Gastrocnemius medialis (tissue), 4 donors: Measurements from ENCODE around the gene CYSRT1. TPM values are rescaled to one million over a fixed set of nuclear protein-coding genes. Genes with fewer than 3 reads are reported as not detected.
A peak's percentile ranks its signal among the peaks of the same experiment; 100 is the strongest.

ENCODE experiments used
- ATAC-seq, 2 donors: fragments of 150-250 bp; one replicate each; pipeline ENCODE4 v1.9.1; 2016
- DNase-seq, 2 donors: peaks; one replicate each; pipeline ENCODE4 v3.0.0-alpha.2; 2019
- H3K27ac ChIP-seq, 4 donors: fragments of 200-600 bp; sonication (generic); 1 replicate in 1 of 4; 2 replicates in 3 of 4; pipeline ENCODE4 v1.5.1; 2016 to 2018; ENCODE audit warnings: mild to moderate bottlenecking in 2 of 4, moderate library complexity in 1 of 4
- H3K27me3 ChIP-seq, 3 donors: fragments of 200-600 bp; sonication (generic) in 2 of 3; 1 replicate in 1 of 3; 2 replicates in 2 of 3; pipeline versions ENCODE4 v1.5.1 to v1.6.0; 2016 to 2019; ENCODE audit warnings: mild to moderate bottlenecking in 1 of 3, moderate library complexity in 1 of 3
- H3K36me3 ChIP-seq, 2 donors: fragments of 200-600 bp; sonication (generic) in 1 of 2; one replicate each; pipeline ENCODE4 v1.5.1; 2017 to 2018
- H3K4me1 ChIP-seq, 2 donors: fragments of 200-600 bp; sonication (generic) in 1 of 2; one replicate each; pipeline ENCODE4 v1.5.1; 2016 to 2017; ENCODE audit warnings: mild to moderate bottlenecking in 2 of 2
- H3K4me3 ChIP-seq, 4 donors: fragments of 200-600 bp; sonication (generic) in 3 of 4; 1 replicate in 1 of 4; 2 replicates in 3 of 4; pipeline ENCODE4 v1.5.1; 2016 to 2019; ENCODE audit warnings: mild to moderate bottlenecking in 2 of 4
- H3K9me3 ChIP-seq, 3 donors: fragments of 200-600 bp; sonication (generic) in 2 of 3; 1 replicate in 1 of 3; 2 replicates in 2 of 3; pipeline ENCODE4 v1.5.1; 2016 to 2019
- POLR2A ChIP-seq, 2 donors: fragments of 450-650 bp; IDR thresholded peaks; one replicate each; pipeline ENCODE4 v1.6.1; 2017; ENCODE audit warnings: antibody characterized with exemption in 2 of 2, mild to moderate bottlenecking in 2 of 2, moderate library complexity in 2 of 2
- in situ Hi-C, 4 donors: fragments of 200-750 bp; cut with MboI; loops; one replicate each; pipeline versions ENCODE4 v1.15.0 to v1.8.0; 2017; ENCODE audit warnings: low sequenced_read_pairs in 4 of 4
- intact Hi-C: fragments of 100-400 bp; cut with DNase I; formaldehyde crosslinking; loops from one replicate; pipeline ENCODE4 v1.15.1; 2023; ENCODE audit warnings: low total_unique reads
- total RNA-seq, 4 donors: library from RNA; depleted of rRNA; stranded (reverse); fragments of >200 nt; gene quantifications; one replicate each; pipeline versions ENCODE4 v1.1.0 to v1.2.3, GENCODE V29; 2016
- TF ChIP-seq, protein P1 (sequence below), 5 experiments: fragments of 450-650 bp in 3 of 5; fragments of 200-600 bp in 2 of 5; sonication (generic) in 2 of 5; IDR thresholded peaks in 4 of 5; conservative IDR thresholded peaks in 1 of 5; 1 replicate in 4 of 5; 2 replicates in 1 of 5; pipeline ENCODE4 v1.5.1; 2016 to 2019; ENCODE audit warnings: antibody characterized with exemption in 5 of 5, mild to moderate bottlenecking in 3 of 5, moderate library complexity in 3 of 5

Gene CYSRT1, protein sequence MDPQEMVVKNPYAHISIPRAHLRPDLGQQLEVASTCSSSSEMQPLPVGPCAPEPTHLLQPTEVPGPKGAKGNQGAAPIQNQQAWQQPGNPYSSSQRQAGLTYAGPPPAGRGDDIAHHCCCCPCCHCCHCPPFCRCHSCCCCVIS
- under 1 TPM in 1 of 4 donors, not detected in 3; 0.42 TPM for total RNA-seq

DNA sequence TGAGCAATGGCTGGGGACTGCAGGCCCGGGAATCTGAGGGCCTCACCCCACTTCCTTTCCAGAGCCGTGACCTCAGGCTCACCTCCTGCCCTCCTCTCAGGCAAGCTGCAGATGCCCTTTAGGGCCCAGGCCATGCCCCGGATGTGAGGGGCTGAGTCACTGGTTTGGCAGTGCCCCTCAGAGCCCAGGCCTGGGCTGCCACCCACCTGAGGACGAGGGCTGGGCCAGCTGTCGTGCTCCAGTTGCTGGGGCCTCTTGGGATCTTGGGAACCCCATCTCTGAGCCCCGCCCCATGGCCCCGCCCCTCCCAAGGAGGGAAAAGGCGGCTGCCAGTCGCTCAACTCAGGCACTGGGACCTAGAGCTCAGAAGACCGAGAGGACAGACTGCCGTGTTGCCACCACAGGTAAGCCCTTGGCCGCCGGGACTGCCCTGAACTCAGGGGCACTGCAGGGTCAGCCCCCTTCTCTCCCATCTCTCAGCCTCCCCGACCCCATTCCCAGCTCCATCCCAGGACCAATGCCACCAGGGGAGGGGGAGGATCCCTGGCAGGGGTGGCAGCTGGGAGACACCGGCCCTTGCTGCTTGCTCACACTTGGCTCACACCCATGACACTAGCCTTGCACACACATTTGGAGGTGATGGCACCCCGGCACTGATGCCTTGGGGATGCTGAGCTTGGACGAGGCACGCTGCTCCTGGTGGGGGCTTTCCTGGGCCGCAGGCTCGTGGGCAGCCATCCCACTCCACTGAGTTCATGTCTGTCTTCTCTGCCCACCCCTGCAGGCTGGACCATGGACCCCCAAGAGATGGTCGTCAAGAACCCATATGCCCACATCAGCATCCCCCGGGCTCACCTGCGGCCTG, at the start of gene CYSRT1:
Gene CYSRT1, plus strand, starts transcription at position 345 of the 865 bp plus-strand sequence. Its CDS starts 448 bp downstream, at position 793.
- in situ Hi-C loops, result loop anchor here in 1 of 4 donors (10.0 kb wide), 1 partner anchor 100 kb away; no protein-coding TSS in a partner anchor
- DNase-seq, result no peak
- H3K4me3 ChIP-seq, result peak within 1 kb of the TSS; percentile 63 to 94 (median 88)

DNA sequence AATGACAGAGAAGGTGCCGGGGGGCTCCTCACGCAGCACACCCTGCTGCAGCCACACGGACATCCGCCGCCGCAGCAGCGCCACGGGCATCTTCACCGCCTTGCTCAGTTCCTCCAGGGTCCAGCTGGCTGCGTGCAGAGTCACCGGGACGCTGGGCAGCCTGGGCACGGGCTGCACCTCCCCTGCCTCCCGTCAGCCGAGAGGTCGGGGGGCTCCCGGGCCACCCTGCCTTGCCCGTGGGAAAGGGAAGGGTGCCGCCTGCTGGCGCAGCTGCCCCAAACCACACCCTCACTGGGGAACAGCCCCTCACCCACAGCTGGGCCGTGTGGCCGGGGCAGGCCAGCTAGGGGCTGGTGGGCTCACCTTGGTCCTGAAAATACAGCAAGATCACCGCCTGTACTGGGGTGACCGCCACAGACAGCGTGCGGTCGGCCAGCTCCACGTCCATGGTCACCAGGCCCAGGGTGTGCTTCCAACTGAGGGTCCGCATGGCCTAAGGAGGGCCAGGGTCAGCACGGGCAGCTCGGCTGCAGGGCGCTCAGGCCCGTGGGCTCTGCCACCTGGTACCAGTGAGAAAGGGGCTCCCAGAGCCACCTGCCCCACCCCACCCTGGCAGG, 49.5 kb upstream of the CYSRT1 start:
- no peak for DNase-seq
- Histone ChIP-seq H3K36me3 (peaks cover 0 to 24% of the 10 kb centered on the region in 2 donors), H3K4me1 (no peaks in the 10 kb centered on the region), H3K9me3 (no peaks in the 10 kb centered on the region), H3K27me3 (peaks cover 0 to 10% (median 10%) of the 10 kb centered on the region in 3 donors), H3K4me3 (no peak overlapping the region), H3K27ac (no peak overlapping the region)
- TF ChIP-seq POLR2A (IDR thresholded peaks at IDR 0.05), result no peak
- TF ChIP-seq, protein P1, sequence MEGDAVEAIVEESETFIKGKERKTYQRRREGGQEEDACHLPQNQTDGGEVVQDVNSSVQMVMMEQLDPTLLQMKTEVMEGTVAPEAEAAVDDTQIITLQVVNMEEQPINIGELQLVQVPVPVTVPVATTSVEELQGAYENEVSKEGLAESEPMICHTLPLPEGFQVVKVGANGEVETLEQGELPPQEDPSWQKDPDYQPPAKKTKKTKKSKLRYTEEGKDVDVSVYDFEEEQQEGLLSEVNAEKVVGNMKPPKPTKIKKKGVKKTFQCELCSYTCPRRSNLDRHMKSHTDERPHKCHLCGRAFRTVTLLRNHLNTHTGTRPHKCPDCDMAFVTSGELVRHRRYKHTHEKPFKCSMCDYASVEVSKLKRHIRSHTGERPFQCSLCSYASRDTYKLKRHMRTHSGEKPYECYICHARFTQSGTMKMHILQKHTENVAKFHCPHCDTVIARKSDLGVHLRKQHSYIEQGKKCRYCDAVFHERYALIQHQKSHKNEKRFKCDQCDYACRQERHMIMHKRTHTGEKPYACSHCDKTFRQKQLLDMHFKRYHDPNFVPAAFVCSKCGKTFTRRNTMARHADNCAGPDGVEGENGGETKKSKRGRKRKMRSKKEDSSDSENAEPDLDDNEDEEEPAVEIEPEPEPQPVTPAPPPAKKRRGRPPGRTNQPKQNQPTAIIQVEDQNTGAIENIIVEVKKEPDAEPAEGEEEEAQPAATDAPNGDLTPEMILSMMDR (IDR thresholded peaks at IDR 0.05 in 4 of 5, conservative IDR thresholded peaks at IDR 0.05 in 1 of 5), result no peak
- intact Hi-C loops (no loop called here), in situ Hi-C loops (no loop called here)
- no peak for ATAC-seq

More for the DNA sequence above, at the start of gene CYSRT1:
- H3K27ac ChIP-seq, result peak within 1 kb of the TSS; percentile 87 to 93 (median 90)
- no peaks in the 10 kb centered on the region for H3K9me3 ChIP-seq
- peaks cover 20 to 25% (median 24%) of the 10 kb centered on the region in 3 donors for H3K27me3 ChIP-seq
- H3K36me3 ChIP-seq, result no peaks in the 10 kb centered on the region
- TF ChIP-seq, protein P1 (IDR thresholded peaks at IDR 0.05 in 4 of 5, conservative IDR thresholded peaks at IDR 0.05 in 1 of 5), result no peak
- peaks cover 8 to 21% of the 10 kb centered on the region in 2 donors for H3K4me1 ChIP-seq
- no peak for ATAC-seq
- intact Hi-C loops, result loop anchor here (5.0 kb wide), 1 partner anchor 42 kb away; no protein-coding TSS in a partner anchor

DNA sequence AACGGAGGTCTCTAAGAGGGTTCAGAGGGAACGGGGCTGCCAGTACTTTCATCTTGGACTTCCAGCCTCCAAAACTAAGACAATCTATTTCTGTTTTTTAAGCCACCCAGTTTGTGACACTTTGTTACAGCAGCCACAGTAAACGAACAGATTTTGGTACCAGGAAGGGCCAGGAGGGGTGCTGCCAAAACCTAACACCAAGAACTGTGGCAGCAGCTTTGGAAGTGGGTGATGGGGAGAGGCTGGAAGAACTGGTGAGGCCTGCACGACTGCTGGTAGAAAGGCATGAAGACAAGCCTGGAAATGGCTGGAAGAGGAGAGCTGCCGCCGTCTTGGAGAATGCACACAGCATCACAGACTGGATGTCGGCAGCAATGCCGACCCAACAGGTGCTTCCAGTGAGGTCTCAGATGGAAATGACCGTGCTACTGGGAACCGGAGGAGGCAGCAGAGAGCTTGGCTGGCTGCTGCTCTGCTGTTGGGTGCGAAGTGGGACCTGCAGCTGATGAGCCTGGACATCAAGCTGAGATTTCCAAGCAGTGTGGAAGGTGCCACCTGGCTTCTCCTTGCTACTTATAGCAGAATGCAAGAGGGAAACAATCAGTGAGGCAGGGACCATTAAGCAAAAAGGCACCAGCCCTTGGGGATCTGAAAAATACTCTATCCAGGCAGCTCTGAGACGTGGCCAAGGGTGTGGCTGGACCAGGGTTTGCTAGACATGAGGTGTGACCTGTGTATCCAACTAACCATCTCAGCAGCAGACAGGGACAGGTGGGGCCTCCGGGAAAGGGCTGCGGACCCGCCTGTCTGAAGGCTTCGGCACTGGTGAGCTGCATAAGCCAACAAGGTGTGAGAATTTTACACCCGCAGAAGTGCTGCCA, 48.4 kb upstream of the CYSRT1 start:
- H3K9me3 ChIP-seq, result no peaks in the 10 kb centered on the region
- H3K27ac ChIP-seq, result no peak overlapping the region
- ATAC-seq (peak in 1 of 2 donors; percentile 65), DNase-seq (no peak)
- H3K36me3 ChIP-seq, result peaks cover 0 to 35% of the 10 kb centered on the region in 2 donors
- no peaks in the 10 kb centered on the region for H3K4me1 ChIP-seq
- TF ChIP-seq, protein P1 (IDR thresholded peaks at IDR 0.05 in 4 of 5, conservative IDR thresholded peaks at IDR 0.05 in 1 of 5), result peak in 3 of 5 experiments; percentile 11 to 43 (median 21)
- no peak for TF ChIP-seq POLR2A (IDR thresholded peaks at IDR 0.05)
- intact Hi-C loops (no loop called here), in situ Hi-C loops (no loop called here)
- H3K27me3 ChIP-seq, result peaks cover 0 to 4% (median 0%) of the 10 kb centered on the region in 3 donors
- H3K4me3 ChIP-seq, result no peak overlapping the region
